HG03175 (cell line): ENCODE data around the gene GPR45.

ENCODE experiments used
- ATAC-seq: cut with Tn5 transposase; IDR thresholded peaks from one replicate; pipeline ENCODE4 v1.9.1; 2021; ENCODE audit warnings: mild to moderate bottlenecking, moderate library complexity; ENCODE audit not compliant: unreplicated experiment

Gene GPR45

DNA sequence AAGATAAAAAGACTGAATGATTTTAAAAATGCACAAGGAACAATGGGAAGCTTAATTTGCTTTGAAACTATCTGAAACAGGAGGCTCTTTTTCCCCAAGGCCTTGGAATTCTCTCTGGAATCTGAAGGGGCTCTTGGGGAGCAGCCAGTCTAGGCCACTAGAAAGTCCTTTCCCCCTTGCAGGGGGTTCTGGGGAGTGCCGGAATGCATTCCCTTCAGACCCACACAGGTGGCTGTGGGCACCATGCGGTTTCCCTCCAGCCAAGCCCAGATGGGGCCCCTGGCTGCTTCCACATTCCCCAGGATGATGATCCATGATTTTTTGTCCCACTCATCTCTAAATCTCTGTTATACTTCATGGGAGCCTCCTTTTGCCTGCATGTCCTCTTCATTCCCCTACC lies 10.7 kb downstream of the GPR45 start:
- no peak for ATAC-seq

DNA sequence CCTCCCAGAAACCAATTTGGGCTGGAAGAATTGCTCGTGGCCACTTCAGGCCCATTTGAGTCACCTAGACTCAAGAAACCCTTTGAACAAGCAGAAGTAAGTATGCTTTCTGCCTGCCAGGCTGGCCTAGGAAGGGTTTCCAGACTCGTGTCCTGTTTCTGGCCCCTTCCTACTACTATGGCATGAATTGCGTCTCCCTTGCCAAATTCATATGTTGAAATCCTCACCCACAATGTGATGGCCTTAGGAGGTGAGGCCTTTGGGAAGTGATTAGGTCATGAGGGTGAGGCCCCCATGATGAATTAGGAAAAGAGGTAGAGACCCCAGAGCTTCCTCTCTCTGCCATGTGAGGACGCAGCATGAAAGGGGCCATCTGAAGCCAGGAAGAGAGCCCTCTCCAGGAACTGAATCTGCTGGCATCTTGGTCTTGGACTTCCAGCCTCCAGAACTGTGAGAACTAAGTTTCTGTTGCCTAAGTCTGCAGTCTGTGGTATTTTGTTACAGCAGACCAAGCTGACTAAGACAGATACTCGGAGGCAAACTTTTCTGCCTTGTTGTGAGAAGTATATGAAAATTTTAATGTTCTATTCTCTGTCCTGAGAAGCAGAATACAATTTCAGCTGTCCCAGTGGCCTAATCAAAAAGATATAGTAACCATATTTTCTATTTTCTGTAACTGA lies 13.1 kb downstream of the GPR45 start:
- no peak for ATAC-seq

DNA sequence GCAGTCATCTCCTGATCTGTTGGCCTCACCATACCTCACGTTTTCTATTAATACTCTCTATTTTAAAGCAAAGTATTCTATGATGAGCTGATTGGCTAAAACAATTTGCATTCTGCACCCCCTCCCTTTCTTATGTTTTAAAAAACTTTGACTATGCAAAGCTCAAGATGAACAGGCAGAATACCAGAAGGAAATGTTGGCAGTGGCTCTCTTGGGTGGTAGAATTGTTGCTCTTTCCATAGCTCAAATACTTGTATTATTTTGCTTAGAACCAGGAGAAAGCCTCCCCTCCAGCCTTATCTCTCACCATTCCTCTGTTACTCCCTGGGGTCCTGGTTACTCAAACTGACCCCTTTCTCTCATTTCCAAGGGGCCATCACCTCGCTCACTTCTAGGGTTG lies 14.4 kb downstream of the GPR45 start:
- ATAC-seq: no peak

DNA sequence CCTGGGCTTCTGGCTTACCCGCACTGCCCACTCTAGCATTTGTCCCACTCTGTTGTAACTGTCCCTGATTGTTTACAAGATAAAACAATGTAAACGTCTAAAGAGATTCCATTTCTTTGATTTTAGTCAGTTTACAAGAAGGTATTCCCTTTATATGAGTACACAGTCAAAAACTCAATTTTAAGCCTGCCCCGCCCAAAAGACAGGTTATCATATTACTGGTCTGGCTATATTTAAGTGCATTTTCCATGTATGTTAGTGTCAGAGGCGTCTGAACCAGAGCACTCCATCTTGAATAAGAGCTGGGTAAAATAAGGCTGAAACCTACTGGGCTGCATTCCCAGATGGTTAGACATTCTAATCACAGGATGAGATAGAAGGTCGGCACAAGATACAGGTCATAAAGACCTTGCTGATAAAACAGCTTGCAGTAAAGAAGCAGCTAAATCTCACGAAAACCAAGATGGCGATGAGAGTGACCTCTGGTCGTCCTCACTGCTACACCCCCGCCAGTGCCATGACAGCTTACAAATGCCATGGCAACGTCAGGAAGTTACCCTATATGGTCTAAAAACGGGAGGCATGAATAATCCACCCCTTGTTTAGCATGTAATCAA lies 15.0 kb downstream of the GPR45 start:
- ATAC-seq: no peak

DNA sequence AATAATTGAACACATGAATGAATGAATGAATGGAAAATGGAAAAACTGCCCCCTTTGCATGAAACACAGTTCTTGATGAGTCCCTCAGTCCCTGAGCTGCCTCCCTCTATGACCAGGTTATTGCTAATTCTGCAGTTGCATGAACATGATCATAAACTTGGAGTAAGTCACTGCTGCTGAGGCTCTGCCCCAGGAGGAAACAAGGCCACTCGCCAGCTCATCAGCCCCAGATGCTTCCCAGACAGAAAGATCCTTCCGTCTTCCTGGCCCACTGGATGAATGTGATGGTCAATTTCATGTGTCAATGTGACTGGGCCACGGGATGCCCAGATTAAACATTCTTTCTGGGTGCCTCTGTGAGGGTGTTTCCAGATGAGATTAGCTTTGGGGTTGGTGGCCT lies 16.4 kb downstream of the GPR45 start:
- ATAC-seq: no peak

DNA sequence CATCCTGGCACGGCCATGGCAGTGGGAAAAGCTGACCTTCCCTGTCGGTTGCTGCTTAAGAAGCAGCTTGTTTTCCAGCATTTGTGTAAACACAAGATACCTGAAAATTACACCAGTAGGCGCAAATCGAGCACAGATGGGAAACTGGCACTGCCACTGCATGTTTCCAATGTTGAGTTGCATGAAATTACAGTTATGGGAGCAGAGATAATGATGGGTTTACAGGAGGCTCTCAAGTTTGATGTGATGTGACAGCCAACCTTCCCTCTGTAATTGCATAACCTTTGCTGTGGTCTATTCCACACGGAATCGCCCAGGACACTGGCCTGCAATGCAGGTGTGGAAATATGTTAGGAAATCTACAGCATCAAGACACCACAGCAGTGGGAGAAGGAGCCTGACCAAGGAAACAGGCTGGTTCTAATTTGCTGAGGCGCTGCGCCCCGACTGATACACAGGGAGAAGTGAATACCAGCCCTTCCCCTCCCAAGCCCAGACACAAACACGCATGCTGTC lies 17.4 kb downstream of the GPR45 start:
- no peak for ATAC-seq

DNA sequence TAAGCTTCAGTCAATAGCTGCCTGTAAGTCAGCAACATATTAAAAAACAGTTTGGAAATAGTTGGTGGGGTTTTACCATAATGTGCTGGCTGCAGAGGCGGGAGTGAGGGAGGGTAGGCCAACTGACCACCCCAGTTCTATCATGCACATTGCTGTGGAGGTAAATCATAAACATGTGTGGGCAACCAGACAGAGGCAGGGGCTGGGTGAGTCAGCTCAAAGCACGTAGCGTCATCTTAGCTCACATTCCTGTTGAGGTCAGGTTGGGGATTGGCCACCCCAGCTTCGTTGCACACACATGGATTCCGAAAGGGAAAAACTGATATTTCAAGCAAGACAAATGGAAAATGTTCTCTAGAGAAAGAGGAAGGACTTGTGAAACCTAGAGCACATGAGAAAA lies 19.5 kb downstream of the GPR45 start:
- ATAC-seq: no peak

DNA sequence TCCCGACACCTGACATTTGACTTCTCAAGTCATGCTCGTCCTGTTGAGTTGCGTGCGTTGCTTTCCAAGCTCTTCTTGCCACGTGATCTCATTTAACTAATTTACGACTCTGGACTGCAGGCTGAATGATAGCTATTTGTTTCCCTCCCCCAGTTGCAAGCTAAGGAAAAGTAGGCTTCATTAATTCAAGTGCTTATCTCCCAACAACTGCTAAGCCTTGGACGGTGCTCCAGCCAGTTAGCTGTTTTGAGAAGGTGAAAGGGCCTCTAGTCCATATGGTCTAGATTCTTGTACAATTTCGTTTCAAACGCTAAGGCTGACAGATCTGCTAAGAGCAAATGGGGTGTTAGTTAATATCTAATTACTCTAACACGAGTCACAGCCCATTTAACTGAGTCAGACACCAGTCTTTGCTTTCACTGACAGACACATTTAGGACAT lies 21.1 kb downstream of the GPR45 start:
- ATAC-seq: no peak

GRCh38 chr2:105269426-105269825 lies 27.9 kb downstream of the GPR45 start:
- ATAC-seq: no peak

DNA sequence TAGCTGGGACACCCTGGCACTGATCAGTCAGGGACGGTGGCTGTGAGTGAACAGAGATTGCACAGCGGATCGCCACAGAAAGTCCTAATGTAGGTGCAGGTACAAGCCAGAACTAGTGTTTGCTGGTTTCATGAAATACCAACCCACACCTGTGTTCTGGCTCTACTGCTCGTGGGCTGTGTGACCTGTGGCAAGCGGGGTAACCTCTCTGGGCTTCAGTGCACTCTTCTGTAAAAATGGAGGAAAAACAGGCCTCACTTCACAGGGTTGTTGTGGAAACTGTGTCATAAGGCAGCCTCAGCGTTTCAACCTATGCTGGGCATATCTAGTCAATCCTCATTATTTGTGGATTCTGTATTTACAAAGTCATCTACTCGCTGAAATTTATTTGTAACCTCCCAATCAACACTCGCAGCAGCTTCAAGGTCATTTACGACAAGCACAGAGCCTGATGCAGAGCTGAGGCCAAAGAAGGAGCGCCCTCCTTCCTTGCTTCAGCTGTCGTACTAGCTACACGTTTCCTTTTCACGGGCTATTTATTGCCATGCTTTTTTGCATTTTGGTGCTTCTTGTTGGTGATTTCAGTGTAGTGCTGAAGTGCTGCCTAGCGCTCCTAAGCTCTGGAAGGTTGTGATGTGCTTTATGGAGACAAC lies 30.0 kb downstream of the GPR45 start:
- ATAC-seq: no peak

- ATAC-seq: no peak
These were observed 30.6 kb downstream of the GPR45 start for GRCh38 chr2:105272176-105272575.

GRCh38 chr2:105274046-105274445 lies 32.5 kb downstream of the GPR45 start:
- no peak for ATAC-seq

DNA sequence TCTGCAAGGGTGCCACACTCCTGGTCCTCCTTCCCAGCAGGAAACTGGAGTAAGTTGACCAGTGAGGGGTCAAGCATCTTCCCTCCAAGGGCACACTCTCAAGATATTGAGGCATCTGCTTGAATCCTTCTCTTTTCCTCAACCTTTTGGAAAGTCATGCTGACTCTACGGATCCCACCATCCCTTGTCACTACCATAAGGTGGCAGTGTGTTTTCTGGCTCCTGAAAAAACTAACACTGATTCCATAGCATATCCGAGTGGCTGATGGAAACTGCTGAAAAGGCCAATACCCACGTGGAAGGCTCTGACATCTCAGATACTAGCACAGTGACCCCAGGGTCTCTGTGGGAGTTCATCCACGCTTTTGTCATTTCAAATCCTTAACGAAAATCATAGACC lies 37.1 kb downstream of the GPR45 start:
- no peak for ATAC-seq

DNA sequence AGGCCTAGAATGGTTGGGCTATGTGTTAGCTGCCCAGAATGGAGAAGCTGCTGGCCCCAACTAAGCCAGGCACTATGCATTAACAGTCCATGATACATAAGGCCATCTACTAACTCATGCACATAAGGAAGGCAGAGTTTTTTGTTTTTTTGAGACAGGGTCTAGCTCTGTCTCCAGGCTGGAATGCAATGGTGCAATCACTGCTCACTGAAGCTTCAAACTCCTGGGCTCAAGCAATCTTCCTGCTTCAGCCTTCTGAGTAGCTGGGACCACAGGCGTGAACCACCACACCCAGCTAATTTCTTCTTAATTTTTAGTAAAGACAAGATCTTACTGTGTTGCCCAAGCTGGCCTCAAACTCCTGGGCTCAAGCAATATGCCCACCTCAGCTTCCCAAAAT lies 37.6 kb downstream of the GPR45 start:
- ATAC-seq: no peak

DNA sequence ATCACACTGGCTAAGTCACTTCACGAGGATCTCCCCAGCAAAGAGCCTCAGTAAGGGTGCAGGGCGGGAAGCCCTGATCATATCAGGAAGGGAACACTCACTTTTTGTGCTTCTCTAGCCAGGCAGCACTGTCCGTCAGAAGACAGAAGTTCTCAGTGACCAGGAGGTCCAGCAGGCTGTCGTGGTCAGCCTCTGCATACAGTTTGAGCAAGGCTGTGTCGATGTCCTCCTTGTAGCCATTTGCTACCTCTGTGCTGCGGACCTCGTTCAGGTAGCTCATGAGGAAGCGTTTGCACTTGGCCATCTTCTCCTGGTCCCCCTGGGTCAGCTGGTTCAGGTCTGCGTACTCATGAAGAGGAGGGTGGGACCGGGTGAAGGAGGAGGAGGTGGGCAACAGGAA lies 38.7 kb downstream of the GPR45 start:
- no peak for ATAC-seq

GRCh38 chr2:105283532-105283931 lies 42.0 kb downstream of the GPR45 start:
- ATAC-seq: no peak

GRCh38 chr2:105287692-105288091 lies 46.1 kb downstream of the GPR45 start:
- peak; percentile 69 for ATAC-seq

DNA sequence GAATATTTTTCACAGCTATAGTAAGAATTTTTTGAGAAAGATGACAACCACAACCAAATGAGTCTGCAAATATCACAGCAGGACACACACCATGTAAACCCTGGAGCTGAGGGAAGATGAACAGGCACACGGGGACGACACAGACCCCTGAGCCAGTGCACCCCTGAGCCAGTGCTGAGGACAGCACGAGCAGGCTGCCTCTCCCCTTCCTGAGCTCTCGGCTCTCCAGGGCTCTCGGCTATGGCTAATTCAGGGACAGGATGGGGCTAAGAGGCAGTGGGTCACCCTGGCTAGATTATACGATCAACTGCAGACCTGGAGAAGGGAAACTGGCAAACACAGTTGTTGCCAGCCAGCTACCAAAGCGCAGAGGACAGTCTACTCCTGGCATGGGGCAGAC lies 46.6 kb downstream of the GPR45 start:
- no peak for ATAC-seq

DNA sequence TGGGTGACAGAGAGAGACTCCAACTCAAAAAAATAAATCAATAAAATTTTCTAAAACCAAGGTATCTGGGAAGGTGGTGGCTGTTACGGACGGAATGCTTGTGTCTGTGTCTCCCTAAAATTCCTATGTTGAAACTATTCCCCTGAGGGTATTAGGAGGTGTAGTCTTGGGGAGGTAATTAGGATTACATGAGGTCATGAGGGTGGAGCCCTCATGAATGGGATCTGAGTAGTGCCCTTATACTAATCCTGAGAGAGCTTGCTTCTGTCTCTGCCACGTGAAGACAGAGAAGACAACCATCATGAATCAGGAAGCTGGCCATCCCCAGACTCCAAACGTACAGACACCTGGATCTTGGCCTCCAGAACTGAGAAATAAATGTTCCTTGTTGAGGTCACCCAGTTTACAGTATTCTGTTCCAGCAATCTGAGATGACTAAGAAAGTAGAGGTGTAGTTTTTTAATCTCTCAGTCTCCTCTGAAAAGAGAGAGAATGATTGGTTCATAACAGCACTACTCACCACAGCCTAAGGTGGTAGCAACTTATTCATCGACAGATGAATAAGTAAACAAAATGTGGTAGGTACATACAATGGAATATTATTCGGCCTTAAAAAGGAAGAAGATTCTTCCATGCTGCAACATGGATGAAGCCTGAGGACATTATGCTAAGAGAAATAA lies 49.6 kb downstream of the GPR45 start:
- ATAC-seq: no peak

DNA sequence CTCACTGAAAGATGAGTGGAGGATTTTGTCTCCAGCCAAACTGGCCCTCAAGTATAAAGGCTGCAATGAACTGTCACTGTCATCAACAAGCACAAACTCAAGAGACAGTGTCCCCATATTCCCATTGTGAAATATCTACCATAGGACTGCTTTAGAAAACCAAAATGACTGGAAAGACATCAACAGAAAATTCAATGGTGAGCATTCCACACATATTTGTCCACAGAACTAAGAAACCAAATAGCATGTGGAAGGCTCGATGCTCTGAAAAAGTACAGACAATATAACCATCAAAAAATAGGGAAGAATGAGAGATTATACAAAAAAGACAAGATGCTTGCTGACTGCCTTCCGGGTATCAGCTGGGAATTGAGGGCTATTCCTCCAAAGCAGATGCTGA lies 50.4 kb downstream of the GPR45 start:
- ATAC-seq: no peak
